HG03354 (cell line): ENCODE data around the gene MYOT.
A peak's percentile ranks its signal among the peaks of the same experiment; 100 is the strongest.
"Not testable (repeated sequence)": the region's sequence is repeated elsewhere in the genome, so short reads cannot be mapped to it uniquely, and the experiment has no call there.

Experiments
- ATAC-seq: cut with Tn5 transposase; IDR thresholded peaks from one replicate; pipeline ENCODE4 v1.9.1; 2021; ENCODE audit warnings: mild to moderate bottlenecking; ENCODE audit not compliant: unreplicated experiment, poor library complexity, severe bottlenecking

MYOT gene

DNA sequence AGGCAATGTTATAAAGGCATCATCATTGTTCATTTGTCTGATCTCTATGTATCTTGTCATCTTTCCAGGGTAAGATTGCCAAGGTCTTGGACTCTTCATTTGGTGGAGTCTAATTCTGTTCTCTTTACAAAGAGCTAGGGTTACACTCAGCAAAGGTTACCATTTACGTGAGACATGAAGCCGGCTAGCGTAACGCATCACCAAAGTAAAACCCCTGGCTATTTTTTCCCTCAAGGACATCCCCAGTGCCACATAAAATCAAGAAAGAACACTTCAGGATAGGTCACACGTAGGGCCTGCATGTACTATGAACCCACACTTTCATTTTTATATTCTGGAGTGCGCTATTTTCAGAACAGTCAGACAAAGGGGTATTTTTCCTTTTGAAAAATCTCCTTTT, 20.0 kb upstream of the MYOT start:
- no peak for ATAC-seq

DNA sequence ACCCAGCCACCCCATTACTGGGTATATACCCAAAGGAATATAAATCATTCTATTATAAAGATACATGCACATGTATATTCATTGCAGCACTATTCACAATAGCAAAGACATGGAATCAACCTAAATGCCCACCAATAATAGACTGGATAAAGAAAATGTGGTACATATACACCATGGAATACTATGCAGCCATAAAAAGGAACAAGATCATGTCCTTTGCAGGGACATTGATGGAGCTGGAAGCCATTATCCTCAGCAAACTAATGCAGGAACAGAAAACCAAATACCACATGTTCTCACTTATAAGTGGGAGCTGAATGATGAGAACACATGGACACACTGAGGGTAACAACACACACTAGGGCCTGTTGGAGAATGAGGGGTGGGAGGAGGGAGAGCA, 14.5 kb upstream of the MYOT start:
- not testable (repeated sequence) for ATAC-seq

- no peak for ATAC-seq
Measured at GRCh38 chr5:137856201-137856600, 11.5 kb upstream of the MYOT start.

- ATAC-seq: peak; percentile 6
Measured at GRCh38 chr5:137856916-137857862, 10.5 kb upstream of the MYOT start.

- peak; percentile 88 for ATAC-seq
Measured at GRCh38 chr5:137858223-137858916, 9.3 kb upstream of the MYOT start.

DNA sequence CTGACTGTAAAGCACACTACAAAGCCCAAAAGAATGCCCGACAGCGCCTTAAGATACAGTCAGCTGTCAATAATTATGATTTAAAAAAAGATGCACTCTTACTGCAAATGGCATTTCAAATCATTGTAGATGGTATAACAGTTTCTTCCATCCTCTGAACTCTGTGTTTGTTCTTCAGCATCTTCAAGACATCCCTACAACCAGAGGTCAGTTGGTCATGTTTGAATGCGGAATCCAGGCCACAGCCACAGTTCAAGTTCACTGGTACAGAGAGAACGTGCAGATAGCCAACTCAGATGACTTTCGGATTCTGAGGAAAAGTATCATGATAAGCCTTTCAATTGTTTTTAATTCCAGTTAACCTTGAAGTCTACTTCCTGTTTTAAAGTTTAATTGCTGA, 8.7 kb upstream of the MYOT start:
- no peak for ATAC-seq

- no peak for ATAC-seq
Measured at GRCh38 chr5:137862251-137862650, 5.4 kb upstream of the MYOT start.

DNA sequence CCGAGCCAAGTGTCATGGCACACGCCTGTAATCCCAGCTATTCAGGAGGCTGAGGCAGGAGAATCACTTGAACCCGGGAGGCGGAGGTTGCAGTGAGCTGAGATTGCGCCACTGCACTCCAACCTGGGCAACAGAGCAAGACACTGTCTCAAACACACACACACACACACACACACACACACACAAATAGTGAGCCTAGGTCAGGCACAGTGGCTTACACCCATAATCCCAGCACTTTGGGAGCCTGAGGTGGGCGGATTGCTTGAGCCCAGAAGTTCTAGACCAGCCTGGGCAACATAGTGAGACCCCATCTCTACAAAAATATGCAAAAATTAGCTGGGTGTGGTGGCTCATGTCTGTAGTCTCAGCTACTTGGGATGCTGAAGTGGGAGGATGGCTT, 4.0 kb upstream of the MYOT start:
- ATAC-seq: not testable (repeated sequence)

- ATAC-seq: no peak
Measured at GRCh38 chr5:137866541-137867388, 895 bp upstream of the MYOT start.

DNA sequence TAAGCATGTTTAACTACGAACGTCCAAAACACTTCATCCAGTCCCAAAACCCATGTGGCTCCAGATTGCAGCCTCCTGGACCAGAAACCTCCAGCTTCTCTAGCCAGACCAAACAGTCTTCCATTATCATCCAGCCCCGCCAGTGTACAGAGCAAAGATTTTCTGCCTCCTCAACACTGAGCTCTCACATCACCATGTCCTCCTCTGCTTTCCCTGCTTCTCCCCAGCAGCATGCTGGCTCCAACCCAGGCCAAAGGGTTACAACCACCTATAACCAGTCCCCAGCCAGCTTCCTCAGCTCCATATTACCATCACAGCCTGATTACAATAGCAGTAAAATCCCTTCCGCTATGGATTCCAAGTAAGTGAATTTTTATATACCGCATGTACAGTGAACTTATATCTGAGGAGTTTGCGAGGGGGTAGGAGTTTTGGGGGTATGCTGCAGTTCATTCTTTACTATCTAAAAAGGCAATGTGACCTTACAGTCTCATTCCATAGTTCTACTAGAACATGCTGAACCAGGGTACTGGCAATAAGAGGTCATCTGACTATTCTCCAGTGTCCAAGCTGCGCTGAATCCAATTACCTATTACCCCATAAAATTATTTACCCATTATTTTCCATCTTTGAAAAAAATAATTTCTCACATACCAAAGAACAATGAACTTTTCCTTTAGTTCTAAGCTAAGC, 3.1 kb downstream of the MYOT start:
- ATAC-seq: no peak

- no peak for ATAC-seq
Measured at GRCh38 chr5:137871571-137871970, 3.9 kb downstream of the MYOT start.

GRCh38 chr5:137872466-137872865, 4.8 kb downstream of the MYOT start:
- ATAC-seq: no peak

DNA sequence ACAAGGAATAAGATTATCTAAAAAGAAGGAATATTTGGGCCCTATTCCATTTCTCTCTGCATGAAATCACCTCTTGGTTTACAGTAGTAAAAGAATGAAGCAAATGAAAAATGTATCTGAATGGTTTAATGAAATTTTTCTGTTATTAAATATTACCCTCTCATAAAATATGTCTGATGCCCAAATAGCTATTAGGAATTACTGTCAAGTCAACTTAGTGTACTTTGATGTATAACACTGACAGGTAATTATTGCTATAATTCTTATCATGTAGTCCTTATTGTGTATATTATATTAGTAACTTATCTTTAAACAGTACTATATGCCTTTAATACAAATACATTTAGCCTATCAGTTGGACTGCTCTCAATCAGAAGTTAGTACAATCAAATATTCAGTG, 8.4 kb downstream of the MYOT start:
- ATAC-seq: no peak

GRCh38 chr5:137880313-137880712, 12.7 kb downstream of the MYOT start:
- no peak for ATAC-seq

GRCh38 chr5:137887831-137888230, 20.2 kb downstream of the MYOT start:
- ATAC-seq: no peak

DNA sequence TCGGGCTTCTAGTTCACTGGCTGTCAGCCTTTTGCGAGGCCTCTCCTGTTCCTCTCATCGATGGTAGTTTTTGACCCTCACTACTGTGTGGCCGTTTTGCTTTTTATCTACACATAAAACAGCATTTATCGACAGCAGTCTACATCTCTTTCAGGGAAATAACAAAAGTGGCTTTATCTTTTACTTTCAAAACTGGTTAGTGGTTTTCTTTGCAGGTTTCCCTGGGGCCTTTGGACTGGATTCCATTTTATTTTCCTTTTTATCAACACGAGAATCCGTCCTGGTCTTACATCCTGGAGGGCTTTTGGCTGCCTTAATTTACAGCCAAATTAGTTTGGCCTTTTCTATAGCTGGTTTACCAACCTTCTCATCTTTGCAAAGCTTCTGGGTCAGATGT, 20.8 kb downstream of the MYOT start:
- ATAC-seq: no peak

DNA sequence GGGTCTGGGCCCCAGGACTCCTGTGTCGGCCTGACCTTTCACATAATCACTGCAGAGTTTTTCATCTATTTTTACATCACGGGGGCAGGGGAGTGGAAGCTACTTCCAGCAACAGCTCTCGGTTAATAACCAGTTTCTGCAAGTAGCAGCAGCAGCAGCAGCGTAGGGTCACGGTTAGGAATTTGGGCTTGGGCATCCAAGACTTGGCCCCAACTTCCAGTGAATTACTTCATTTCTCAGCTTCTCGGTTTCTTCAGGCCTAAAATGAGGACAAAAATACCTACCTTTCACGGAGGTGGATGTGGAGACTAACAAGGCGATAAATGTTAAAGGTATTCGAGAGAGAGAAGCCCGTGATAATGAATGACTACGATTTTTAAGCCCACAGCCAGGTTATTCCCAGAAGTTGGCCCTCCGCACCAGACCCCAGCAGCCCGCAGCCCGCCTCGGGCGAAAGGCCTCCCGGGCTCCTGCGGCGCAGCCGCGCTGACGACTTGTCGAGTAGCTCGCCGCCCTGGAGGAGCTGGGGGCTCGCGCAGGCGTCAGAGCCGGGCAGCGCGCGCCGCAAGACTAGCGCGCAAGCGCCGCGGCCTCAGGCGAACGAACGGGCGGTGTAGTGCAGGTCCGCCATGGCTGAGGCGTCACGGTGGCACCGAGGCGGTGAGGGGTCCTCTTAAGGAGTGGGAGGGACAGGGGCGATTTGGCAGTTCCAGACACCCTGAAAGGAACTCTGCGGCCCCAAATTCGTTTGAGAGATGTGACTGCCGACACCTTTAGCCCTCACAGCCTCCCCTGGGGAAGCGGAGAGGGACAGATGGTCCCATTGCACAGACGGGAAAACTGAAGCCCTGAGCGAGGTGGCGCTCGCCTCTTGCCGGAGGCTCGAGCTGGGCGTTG, 21.5 kb downstream of the MYOT start, which contains the start of gene PKD2L2:
Gene PKD2L2 (plus strand): TSS at position 595 of the 897 bp plus-strand sequence. CDS start 35 bp downstream, at position 630.
- ATAC-seq: peak; percentile 94

DNA sequence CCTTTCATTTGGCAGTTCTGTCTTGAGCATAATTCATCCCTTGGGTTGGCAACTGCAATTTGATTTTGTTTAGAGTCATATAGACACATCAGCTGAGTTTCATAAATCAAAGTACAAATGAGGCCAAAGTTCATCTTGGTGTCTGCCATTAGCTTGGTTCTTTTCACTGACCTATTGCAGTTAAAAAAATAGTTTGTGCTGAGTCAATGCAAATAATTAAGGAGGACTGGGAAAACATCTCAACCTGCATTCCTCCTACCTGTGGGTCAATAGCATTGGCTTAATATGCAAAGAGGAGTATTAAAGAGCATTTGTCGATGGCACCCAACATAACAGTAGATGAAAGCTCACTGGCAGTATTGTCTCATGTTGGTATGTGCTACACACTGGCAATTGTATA, 23.2 kb downstream of the MYOT start:
- ATAC-seq: no peak

DNA sequence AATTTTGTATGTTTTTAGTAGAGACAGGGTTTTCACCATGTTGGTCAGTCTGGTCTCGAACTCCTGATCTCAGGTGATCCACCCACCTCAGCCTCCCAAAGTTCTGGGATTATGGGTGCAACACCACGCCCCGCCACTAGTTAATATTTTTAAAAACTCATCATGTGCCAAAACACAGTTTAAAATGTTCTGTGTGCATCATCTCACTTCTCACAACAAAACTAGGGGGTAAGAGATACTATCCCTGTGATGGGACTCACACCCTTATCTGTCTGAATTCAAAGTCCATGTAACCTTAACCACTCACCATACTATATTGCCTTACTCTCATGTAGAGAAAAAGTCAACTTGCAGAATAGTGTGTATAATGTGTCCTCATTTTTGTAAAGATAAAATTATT, 24.2 kb downstream of the MYOT start:
- ATAC-seq: no peak
